Keratinocyte (primary cell): ENCODE measurements around the gene SMCR8. TPM values are rescaled to one million over a fixed set of nuclear protein-coding genes. Genes with fewer than 3 reads are reported as not detected.

Experiments
- DNase-seq: peaks from one replicate; pipeline ENCODE4 v3.0.0-alpha.2; 2011; ENCODE audit warnings: low read depth, missing footprints, low spot score
- FAIRE-seq: peaks from 2 replicates; lab custom pipeline; 2011; peaks lifted over from hg19 to GRCh38; lab: Jason Lieb, UNC
- H2AFZ ChIP-seq: 2 replicates; pipeline ENCODE4 v1.6.0; 2012; ENCODE audit warnings: low read length, control low read depth, inconsistent platforms; ENCODE audit not compliant: control insufficient read depth
- H3K27ac ChIP-seq: 2 replicates; pipeline ENCODE4 v1.5.1; 2011; ENCODE audit warnings: low read length; ENCODE audit not compliant: control insufficient read depth, insufficient read depth
- H3K27me3 ChIP-seq: 3 replicates; pipeline ENCODE4 v1.6.0; 2011; ENCODE audit warnings: low read length; ENCODE audit not compliant: control insufficient read depth, insufficient read depth; ENCODE audit errors: extremely low read depth
- H3K36me3 ChIP-seq, 2 experiments: 2 replicates in 1 of 2; 3 replicates in 1 of 2; pipeline ENCODE4 v1.5.1; 2011; ENCODE audit warnings: low read length in 2 of 2, mild to moderate bottlenecking in 1 of 2; ENCODE audit not compliant: control insufficient read depth in 2 of 2, insufficient read depth in 2 of 2; ENCODE audit errors: extremely low read depth in 1 of 2
- H3K4me1 ChIP-seq: 3 replicates; pipeline ENCODE4 v1.5.1; 2011; ENCODE audit warnings: low read length; ENCODE audit not compliant: control insufficient read depth, insufficient read depth; ENCODE audit errors: extremely low read depth
- H3K4me2 ChIP-seq: 3 replicates; pipeline ENCODE4 v1.6.0; 2011; ENCODE audit warnings: low read depth, low read length; ENCODE audit not compliant: control insufficient read depth, insufficient read depth; ENCODE audit errors: extremely low read depth
- H3K4me3 ChIP-seq, 3 experiments: fragments of 200-600 bp in 1 of 3; sonication (generic) in 1 of 3; 2 replicates in 2 of 3; 3 replicates in 1 of 3; pipeline ENCODE4 v1.5.1; 2011 to 2016; ENCODE audit warnings: low read length in 3 of 3, mild to moderate bottlenecking in 3 of 3, control low read depth in 2 of 3, inconsistent platforms in 1 of 3, low read depth in 1 of 3, mixed read lengths in 1 of 3, mixed run types in 1 of 3, moderate library complexity in 1 of 3; ENCODE audit not compliant: control insufficient read depth in 2 of 3, insufficient read depth in 2 of 3; ENCODE audit errors: extremely low read depth in 1 of 3
- H3K79me2 ChIP-seq: 2 replicates; pipeline ENCODE4 v1.6.0; 2012; ENCODE audit warnings: low read length; ENCODE audit not compliant: control insufficient read depth, insufficient read depth
- H3K9ac ChIP-seq: 3 replicates; pipeline ENCODE4 v1.6.0; 2011; ENCODE audit warnings: low read length; ENCODE audit not compliant: control insufficient read depth, insufficient read depth; ENCODE audit errors: extremely low read depth
- H3K9me1 ChIP-seq: 3 replicates; pipeline ENCODE4 v1.6.0; 2011; ENCODE audit warnings: low read length; ENCODE audit not compliant: control insufficient read depth, insufficient read depth; ENCODE audit errors: extremely low read depth
- H3K9me3 ChIP-seq: 2 replicates; pipeline ENCODE4 v1.5.1; 2012; ENCODE audit warnings: low read depth, low read length; ENCODE audit not compliant: control insufficient read depth
- H4K20me1 ChIP-seq: 3 replicates; pipeline ENCODE4 v1.6.0; 2011; ENCODE audit warnings: low read length; ENCODE audit not compliant: control insufficient read depth, insufficient read depth; ENCODE audit errors: extremely low read depth
- EZH2 ChIP-seq: IDR thresholded peaks from one replicate; pipeline ENCODE4 v1.6.1; 2012; ENCODE audit warnings: inconsistent platforms, mild to moderate bottlenecking, low read length, moderate library complexity
- dilution Hi-C: fragments of 300-500 bp; cut with MboI; formaldehyde crosslinking; loops from one replicate; pipeline ENCODE4 v1.7.0; 2020; ENCODE audit warnings: low sequenced_read_pairs; ENCODE audit not compliant: extremely low pct_ligation_motif_present
- polyA plus RNA-seq, 5 experiments: library from polyadenylated mRNA; depleted of rRNA in 3 of 5; stranded (reverse) in 3 of 5; stranded (forward) in 1 of 5; unstranded in 1 of 5; fragments of >200 nt; gene quantifications; 1 replicate in 1 of 5; 2 replicates in 3 of 5; 3 replicates in 1 of 5; pipeline versions ENCODE4 v1.2.1 to v1.2.3, GENCODE V29; 2011 to 2012; ENCODE audit warnings: missing spikeins in 2 of 5, low read depth in 1 of 5, low replicate concordance in 1 of 5
- TF ChIP-seq, protein P1 (sequence below), 3 experiments: IDR thresholded peaks in 1 of 3; conservative IDR thresholded peaks in 1 of 3; optimal IDR thresholded peaks in 1 of 3; 2 replicates in 2 of 3; 3 replicates in 1 of 3; pipeline versions ENCODE3 to v1.5.1; 2011; ENCODE audit warnings: low read length in 3 of 3, mild to moderate bottlenecking in 3 of 3, moderate library complexity in 2 of 3, control low read depth in 1 of 3, inconsistent platforms in 1 of 3; ENCODE audit not compliant: insufficient read depth in 2 of 3; ENCODE audit errors: extremely low read depth in 1 of 3

SMCR8 gene
- polyA plus RNA-seq, 1 donor (not counting 4 experiments of a cell fraction or from before 2014, with no cell fraction given), result 7.8 TPM

DNA sequence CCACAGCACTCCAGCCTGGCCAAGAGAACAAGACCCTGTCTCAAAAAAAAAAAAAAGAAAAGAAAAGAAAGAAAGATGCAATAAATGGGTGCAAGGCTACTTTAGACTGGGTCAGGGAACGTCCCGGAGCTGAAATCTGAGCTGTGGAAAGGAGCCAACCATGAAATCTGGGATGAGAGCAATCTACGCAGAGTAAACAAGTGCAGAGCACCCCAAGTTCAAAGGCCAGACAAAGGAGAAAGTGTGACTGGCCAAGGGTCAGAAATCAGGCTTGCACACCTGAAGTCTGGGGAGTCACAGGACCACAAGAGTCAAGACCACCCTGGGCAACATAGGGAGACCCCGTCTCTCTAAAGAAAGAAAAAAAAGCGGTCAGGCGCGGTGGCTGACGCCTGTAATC, 45.4 kb downstream of the SMCR8 start:
- dilution Hi-C loops, result no loop called here
- DNase-seq (no peak), FAIRE-seq (no peak)
- Histone ChIP-seq H3K9me3 (no peaks in the 10 kb centered on the region), H3K9ac (no peak overlapping the region), H3K79me2 (peaks cover 4% of the 10 kb centered on the region), H4K20me1 (no peaks in the 10 kb centered on the region), H3K27me3 (no peaks in the 10 kb centered on the region), H3K4me2 (no peak overlapping the region), H3K9me1 (no peaks in the 10 kb centered on the region), H3K27ac (no peak overlapping the region), H2AFZ (no peak overlapping the region), H3K4me3 (no peak overlapping the region), H3K36me3 (no peaks in the 10 kb centered on the region), H3K4me1 (peaks cover 10% of the 10 kb centered on the region)
- TF ChIP-seq, protein P1, sequence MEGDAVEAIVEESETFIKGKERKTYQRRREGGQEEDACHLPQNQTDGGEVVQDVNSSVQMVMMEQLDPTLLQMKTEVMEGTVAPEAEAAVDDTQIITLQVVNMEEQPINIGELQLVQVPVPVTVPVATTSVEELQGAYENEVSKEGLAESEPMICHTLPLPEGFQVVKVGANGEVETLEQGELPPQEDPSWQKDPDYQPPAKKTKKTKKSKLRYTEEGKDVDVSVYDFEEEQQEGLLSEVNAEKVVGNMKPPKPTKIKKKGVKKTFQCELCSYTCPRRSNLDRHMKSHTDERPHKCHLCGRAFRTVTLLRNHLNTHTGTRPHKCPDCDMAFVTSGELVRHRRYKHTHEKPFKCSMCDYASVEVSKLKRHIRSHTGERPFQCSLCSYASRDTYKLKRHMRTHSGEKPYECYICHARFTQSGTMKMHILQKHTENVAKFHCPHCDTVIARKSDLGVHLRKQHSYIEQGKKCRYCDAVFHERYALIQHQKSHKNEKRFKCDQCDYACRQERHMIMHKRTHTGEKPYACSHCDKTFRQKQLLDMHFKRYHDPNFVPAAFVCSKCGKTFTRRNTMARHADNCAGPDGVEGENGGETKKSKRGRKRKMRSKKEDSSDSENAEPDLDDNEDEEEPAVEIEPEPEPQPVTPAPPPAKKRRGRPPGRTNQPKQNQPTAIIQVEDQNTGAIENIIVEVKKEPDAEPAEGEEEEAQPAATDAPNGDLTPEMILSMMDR (optimal IDR thresholded peaks at IDR 0.05 in 1 of 3, IDR thresholded peaks at IDR 0.05 in 1 of 3, conservative IDR thresholded peaks at IDR 0.05 in 1 of 3; ENCODE audit: extremely low read depth in 1 of 3, insufficient read depth in 2 of 3, low read length in 3 of 3), result no peak
- no peak for TF ChIP-seq EZH2

DNA sequence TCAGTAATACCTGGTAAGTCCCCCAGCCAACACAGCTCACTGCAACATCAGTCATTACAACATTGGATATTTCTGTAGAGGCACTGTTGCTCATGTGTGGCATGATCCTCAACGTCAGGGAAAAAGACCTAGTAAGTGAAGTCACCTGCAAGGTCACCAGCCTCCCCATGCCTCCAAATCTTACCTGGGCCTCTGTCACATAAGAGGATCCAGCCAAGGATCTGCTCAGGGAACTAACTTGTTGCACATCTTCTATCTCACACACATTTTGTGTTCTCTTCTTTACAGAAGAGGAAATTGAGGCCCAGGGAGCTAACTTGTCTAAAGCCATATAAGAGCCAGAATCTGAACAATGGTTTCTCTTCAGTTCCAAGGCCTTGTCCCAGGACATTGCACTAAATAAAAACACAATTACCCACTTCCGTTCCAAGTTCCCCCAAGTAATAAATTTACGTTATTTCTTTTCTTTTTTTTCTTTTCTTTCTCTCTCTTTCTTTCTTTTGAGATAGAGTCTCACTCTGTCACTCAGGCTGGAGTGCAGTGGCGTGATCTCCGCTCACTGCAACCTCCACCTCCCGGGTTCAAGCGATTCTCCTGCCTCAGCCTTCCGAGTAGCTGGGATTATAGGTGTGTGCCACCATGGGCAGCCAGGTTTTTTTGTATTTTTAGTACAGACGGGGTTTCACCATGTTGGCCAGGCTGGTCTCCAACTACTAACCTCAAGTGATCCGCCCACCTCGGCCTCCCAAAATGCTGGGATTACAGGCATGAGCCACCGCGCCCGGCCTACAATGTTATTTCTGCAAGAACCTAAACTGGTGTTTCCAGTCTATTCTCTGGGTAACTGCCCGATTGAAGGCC, 47.0 kb downstream of the SMCR8 start:
- TF ChIP-seq EZH2, result no peak
- TF ChIP-seq, protein P1 (optimal IDR thresholded peaks at IDR 0.05 in 1 of 3, IDR thresholded peaks at IDR 0.05 in 1 of 3, conservative IDR thresholded peaks at IDR 0.05 in 1 of 3; ENCODE audit: extremely low read depth in 1 of 3, insufficient read depth in 2 of 3, low read length in 3 of 3), result no peak
- Histone ChIP-seq H3K36me3 (no peaks in the 10 kb centered on the region), H3K9me1 (no peaks in the 10 kb centered on the region), H3K9me3 (no peaks in the 10 kb centered on the region), H3K27me3 (no peaks in the 10 kb centered on the region), H3K9ac (peak overlapping the region; percentile 78), H3K4me2 (peak overlapping the region; percentile 75), H4K20me1 (no peaks in the 10 kb centered on the region), H3K79me2 (peaks cover 4% of the 10 kb centered on the region), H3K4me1 (peaks cover 10% of the 10 kb centered on the region), H2AFZ (peak overlapping the region; percentile 83), H3K27ac (no peak overlapping the region), H3K4me3 (peak overlapping the region; percentile 82 to 96 (median 86))
- dilution Hi-C loops, result no loop called here
- DNase-seq (no peak), FAIRE-seq (no peak)
